Effector memory CD4-positive, alpha-beta T cell (primary cell): ENCODE measurements around the gene HOXC9.

Experiments used
- DNase-seq, 3 donors: peaks; one replicate each; pipeline ENCODE4 v3.0.0-alpha.2; 2020
- H3K27ac ChIP-seq: 2 replicates; pipeline ENCODE4 v1.7.0; 2013; ENCODE audit warnings: mild to moderate bottlenecking, low read length, moderate library complexity; ENCODE audit not compliant: insufficient read depth, poor library complexity, severe bottlenecking
- H3K27me3 ChIP-seq: replicated peaks from 2 replicates; pipeline ENCODE4 v1.7.0; 2013; ENCODE audit warnings: mild to moderate bottlenecking, low read length; ENCODE audit not compliant: insufficient read depth, control insufficient read depth, poor library complexity, severe bottlenecking
- H3K36me3 ChIP-seq: 2 replicates; pipeline ENCODE4 v1.7.0; 2013; ENCODE audit warnings: mild to moderate bottlenecking, low read length, moderate library complexity; ENCODE audit not compliant: control insufficient read depth, insufficient read depth
- H3K4me1 ChIP-seq: 2 replicates; pipeline ENCODE4 v1.7.0; 2013; ENCODE audit warnings: low read length, mild to moderate bottlenecking; ENCODE audit not compliant: control insufficient read depth, insufficient read depth, poor library complexity, severe bottlenecking
- H3K4me3 ChIP-seq: 2 replicates; pipeline ENCODE4 v1.7.0; 2013; ENCODE audit warnings: low read length, low read depth, mild to moderate bottlenecking; ENCODE audit not compliant: insufficient read depth, poor library complexity, severe bottlenecking
- H3K9me3 ChIP-seq: 2 replicates; pipeline ENCODE4 v1.7.0; 2013; ENCODE audit warnings: mild to moderate bottlenecking, low read length, moderate library complexity; ENCODE audit not compliant: control insufficient read depth

The HOXC9 gene

DNA sequence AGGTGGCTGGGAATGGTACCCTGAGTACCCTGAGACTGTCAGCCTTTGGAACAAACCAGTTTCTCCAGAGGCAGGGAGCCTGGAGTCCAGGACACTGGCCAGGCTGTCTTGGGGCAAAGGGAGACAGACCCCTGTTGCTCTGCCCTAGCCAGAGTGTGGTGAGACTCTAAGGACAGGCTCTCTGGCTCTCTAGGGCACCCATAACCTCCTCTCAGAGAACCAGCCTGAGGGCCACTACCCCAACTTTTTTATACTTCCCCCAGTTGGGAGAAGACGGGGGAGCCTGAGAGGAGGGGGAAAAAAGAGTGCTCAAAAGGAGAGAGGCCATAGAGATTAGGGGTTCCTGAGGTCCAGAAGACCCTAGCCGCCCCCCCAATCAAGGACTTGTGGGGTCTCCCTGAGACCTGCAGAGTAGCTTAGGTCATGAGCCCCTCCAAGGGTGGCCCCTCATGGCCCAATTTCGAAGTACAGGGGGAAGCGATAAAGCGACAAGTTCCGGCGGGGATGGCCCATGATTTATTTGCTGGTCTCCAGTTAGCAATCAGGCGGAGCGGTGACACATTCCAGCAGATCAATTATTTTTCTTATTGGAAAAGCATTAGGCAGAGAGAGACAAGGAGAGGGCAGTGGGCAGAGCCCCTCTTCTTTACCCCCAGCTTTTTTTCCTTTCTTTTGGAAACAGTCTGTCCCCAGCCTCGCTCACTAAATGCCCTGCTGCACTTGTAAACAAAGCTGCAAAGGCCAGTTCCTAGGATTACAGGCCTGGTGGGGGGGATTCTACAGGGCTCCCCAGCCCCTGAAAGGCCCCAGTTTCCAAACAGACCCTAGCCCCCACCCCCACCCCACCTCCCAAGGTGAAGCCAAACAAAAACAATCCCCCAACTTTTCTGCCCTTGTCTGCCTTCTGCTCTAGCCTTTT, 10.4 kb downstream of the HOXC9 start:
- no peak overlapping the region for H3K4me3 ChIP-seq
- H3K27ac ChIP-seq: no peak overlapping the region
- DNase-seq: no peak
- H3K36me3 ChIP-seq: no peaks in the 10 kb centered on the region
- peaks cover 93% of the 10 kb centered on the region for H3K27me3 ChIP-seq
- peaks cover 34% of the 10 kb centered on the region for H3K4me1 ChIP-seq
- no peaks in the 10 kb centered on the region for H3K9me3 ChIP-seq

DNA sequence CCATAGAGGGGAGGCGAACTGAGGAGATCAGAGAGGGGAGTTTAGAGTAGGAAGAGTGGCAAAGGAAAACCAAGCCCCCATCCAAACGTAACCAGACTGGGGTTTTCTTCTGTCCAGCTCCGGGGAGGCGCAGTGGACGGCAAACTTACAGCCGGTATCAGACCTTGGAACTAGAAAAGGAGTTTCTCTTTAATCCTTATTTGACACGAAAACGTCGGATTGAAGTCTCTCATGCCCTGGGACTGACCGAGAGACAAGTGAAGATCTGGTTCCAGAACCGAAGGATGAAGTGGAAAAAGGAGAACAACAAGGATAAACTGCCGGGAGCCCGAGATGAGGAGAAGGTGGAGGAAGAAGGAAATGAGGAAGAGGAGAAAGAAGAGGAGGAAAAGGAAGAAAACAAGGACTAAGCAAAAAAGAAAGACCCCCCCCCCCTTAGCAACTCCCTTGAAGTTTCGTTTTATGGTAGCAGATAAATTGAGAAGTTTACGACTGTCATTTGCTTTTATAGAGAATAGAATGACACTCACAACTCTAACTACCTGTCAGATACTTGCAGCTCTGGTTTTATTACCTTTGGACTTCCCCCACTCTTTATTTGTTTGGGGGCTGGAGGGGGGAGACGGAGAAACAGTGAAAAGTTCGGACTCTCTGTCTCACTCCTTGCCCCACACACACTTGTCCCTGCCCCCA, 11.2 kb downstream of the HOXC9 start:
- H3K9me3 ChIP-seq: no peaks in the 10 kb centered on the region
- H3K27me3 ChIP-seq: peaks cover 93% of the 10 kb centered on the region
- no peak overlapping the region for H3K27ac ChIP-seq
- no peaks in the 10 kb centered on the region for H3K36me3 ChIP-seq
- H3K4me1 ChIP-seq: peaks cover 28% of the 10 kb centered on the region
- H3K4me3 ChIP-seq: no peak overlapping the region
- no peak for DNase-seq

DNA sequence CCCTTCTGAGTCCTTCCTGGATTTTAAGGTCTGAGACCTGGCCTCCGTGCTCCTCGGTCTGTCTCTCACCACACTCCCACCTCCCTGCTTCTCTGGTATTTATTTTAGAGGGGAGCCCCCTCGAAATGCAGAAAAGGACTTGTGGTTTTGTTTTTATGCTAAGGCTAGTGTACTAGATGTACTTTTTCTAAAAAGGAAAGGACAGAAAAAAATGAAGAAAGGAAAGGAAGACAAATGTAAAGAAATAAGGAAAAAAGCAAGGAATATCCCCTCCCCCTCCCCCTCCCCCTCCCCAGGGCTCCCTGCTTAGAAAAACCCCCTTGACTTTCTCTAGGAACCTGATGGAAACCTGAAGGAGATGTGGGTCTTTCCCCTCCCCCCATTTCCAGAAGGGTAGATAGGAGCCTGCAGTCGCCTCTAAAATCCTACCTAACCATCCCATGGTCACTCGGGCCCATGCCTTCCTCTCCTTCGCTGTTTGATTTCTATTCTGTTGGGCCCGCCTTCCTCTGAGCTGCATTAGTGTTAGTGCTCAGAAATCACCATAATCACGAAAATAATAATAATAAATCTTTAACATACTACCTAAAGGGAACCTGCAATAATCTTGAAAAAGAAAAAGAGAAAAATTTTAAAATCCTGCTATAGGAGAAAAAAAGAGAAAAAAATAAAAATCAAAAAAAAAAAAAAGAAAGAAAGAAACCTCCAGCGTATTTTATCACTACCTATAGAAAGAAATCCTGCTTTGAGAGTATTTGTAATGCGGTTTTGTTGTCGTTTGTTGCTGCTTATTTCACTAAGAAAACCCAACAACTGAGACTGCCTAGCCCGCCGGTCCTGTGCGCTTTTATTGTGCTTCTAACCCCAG, 11.9 kb downstream of the HOXC9 start:
- no peaks in the 10 kb centered on the region for H3K9me3 ChIP-seq

DNA sequence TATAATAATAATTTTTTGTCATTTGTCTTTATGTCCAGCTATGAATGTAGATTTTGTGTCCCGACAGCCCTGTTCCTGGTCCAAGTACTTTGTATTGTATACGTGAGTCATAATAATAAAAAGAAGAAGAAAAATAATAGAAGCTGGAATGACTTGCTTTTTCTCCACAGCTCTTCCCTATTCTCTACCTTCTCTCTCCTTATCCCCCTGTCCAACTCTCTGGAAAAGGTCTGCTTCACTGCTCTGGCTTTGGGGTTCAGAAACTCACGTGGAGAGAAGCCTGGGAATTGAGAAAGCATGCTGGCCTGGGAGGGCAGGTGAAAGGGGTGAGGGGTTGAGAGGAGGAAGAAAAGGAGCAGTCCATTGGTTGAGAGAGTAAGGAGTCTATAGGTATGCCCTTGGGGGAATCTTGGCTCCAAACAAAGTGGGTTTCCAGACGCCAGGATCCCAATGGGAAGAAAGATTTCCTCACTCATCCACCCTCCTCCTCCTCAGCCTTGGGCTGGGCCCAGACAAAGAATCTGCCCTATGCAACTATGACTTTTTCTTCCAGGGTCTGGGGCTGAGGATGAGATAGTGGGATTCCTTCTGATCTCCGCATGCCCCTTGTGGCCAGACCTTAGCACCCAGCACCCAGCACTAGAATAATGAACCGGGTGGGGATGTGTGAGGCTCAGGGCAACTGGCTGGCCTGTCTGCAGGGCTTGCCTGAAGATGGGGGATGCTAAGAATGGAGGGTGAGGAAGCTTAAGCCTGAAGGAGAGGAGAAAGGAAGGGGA, 12.9 kb downstream of the HOXC9 start:
- Histone ChIP-seq H3K4me3 (no peak overlapping the region), H3K27me3 (peaks cover 88% of the 10 kb centered on the region), H3K4me1 (peaks cover 32% of the 10 kb centered on the region), H3K36me3 (no peaks in the 10 kb centered on the region), H3K27ac (no peak overlapping the region), H3K9me3 (no peaks in the 10 kb centered on the region)
- no peak for DNase-seq

More for the DNA sequence above, 11.9 kb downstream of the HOXC9 start:
- Histone ChIP-seq H3K36me3 (no peaks in the 10 kb centered on the region), H3K27me3 (peaks cover 89% of the 10 kb centered on the region), H3K27ac (no peak overlapping the region), H3K4me3 (no peak overlapping the region), H3K4me1 (peaks cover 23% of the 10 kb centered on the region)
- DNase-seq: no peak

DNA sequence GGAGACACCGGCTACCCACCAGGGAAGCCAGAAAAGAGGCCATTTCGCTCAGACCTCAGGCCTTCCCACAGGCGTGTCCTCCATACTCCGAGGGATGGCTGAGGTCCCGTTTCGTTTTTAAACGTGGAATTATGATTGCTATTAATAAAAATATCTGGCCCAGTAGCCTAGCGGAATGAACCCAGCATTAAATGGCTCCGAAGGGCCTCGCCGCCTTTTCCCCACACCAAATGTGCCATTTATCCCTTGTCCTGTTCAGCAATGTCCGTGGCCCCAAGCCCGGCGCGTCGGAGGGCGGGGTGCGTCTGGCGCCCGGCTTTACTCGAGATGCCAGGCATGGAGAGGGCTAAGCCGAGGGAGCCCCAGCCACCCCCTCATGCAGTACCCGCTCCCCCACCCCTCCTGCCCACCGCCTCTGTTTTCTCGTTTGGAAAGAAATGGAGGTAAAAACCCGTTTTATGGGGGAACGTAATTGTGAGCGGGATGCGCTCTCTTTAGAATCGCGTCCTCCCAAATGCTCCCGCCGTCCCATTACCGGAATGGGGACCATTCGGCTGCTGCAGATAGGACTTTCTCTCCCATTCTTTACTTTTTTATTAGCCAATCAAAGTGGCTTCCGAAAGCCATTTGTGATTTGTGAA, 14.5 kb downstream of the HOXC9 start:
- H3K4me3 ChIP-seq: no peak overlapping the region
- peaks cover 29% of the 10 kb centered on the region for H3K4me1 ChIP-seq
- no peaks in the 10 kb centered on the region for H3K9me3 ChIP-seq
- no peak for DNase-seq
- H3K27ac ChIP-seq: no peak overlapping the region
- peaks cover 84% of the 10 kb centered on the region for H3K27me3 ChIP-seq
- no peaks in the 10 kb centered on the region for H3K36me3 ChIP-seq

DNA sequence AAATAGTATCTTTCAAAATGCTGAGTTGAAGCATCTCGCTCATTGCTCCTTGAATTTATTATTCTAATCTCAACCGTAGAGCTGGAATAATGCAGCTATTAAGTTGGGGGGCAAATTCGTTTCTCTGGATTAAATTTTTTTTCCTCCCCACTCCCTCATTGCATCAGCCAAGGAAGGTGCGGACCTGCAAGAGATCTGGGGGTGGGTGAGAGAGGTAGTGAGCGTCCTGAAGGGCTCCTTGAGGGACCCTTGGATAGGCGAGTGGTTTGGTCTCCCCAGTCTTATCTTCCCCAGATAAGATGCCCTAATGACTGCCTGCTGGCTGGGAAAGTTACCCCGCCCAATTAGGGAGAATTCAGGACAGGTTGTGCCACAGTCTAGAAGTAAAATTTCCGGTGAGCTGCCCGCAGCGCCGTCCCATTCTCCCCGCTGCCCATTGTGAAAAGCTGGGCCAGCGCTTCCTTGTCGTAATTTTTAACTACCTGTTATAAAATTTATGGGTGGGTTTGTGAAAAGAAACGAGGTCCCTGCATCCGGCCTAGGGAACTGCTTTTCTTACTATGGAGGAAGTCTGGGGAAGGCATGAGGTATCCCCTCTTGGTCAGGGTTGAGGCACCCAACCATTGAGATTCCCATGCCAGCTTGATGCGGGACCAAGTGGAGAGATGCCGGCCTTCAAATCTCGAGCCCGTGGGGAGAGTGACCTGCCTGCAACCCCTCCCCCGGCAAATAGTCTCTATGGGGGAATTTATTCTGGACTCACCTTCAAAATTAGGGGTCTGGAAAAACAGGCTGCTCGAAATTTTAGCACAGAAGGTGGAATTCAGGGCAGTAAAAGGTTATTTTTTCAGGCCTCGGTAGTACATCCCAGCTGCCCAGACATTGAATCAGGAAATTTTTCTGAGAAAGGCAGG, 15.3 kb downstream of the HOXC9 start:
- Histone ChIP-seq H3K9me3 (no peaks in the 10 kb centered on the region), H3K4me1 (peaks cover 22% of the 10 kb centered on the region), H3K4me3 (no peak overlapping the region), H3K36me3 (no peaks in the 10 kb centered on the region), H3K27me3 (peaks cover 83% of the 10 kb centered on the region), H3K27ac (no peak overlapping the region)
- DNase-seq: no peak

DNA sequence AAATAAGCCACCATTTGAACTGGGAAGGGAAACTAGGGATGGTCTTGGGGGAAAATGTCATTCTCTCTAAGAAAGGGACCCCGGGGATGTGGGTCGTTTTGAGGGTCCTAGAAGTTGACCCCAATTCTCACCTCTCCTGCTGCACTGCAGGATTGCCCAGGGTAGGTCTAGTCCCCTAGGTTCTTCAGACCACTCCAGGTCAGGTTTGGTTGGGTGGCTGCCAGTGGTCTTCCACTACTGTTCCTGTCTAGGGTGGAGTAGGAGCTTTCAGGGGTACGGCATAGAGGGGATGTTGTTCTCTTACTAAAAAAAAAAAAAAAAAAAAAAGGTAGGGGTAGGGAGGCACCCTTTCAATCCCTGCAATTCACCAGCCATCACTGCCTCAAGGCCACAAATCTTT, 16.1 kb downstream of the HOXC9 start:
- no peaks in the 10 kb centered on the region for H3K36me3 ChIP-seq
- peaks cover 78% of the 10 kb centered on the region for H3K27me3 ChIP-seq
- H3K27ac ChIP-seq: no peak overlapping the region
- H3K9me3 ChIP-seq: no peaks in the 10 kb centered on the region
- DNase-seq: no peak
- peaks cover 21% of the 10 kb centered on the region for H3K4me1 ChIP-seq
- H3K4me3 ChIP-seq: no peak overlapping the region

DNA sequence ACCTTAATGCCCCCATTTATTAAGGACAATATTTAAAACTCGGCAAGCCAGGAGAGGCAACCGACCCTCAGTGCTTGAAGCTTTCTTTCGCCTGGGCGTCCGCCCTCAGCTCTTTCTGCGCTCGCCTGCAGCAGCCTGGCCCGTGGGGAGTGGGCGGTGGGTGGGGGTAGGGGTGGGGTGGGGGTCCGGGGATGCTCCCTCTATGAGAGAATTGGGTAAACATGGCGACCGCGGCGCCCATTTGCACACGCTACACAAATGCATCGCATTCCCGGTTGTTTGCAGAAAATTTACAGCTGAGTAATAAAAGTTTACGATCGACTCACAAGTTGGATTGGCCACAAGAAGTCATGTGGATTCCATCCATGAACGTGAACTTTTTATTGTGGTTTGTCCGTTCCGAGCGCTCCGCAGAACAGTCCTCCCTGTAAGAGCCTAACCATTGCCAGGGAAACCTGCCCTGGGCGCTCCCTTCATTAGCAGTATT, 16.6 kb downstream of the HOXC9 start:
- no peak overlapping the region for H3K27ac ChIP-seq
- peaks cover 77% of the 10 kb centered on the region for H3K27me3 ChIP-seq

More for the DNA sequence above, 16.6 kb downstream of the HOXC9 start:
- no peaks in the 10 kb centered on the region for H3K36me3 ChIP-seq
- no peaks in the 10 kb centered on the region for H3K9me3 ChIP-seq
- H3K4me3 ChIP-seq: no peak overlapping the region
- DNase-seq: no peak
- H3K4me1 ChIP-seq: peaks cover 21% of the 10 kb centered on the region
